Spleen (tissue), 11 donors: ENCODE measurements around the gene TPO. TPM values are rescaled to one million over a fixed set of nuclear protein-coding genes. Genes with fewer than 3 reads are reported as not detected.
A peak's percentile ranks its signal among the peaks of the same experiment; 100 is the strongest.

ENCODE experiments used
- DNase-seq: peaks from one replicate; pipeline ENCODE4 v3.0.0-alpha.2; 2020
- H3K27ac ChIP-seq, 8 donors: fragments of 200-600 bp; sonication (generic) in 7 of 8; 1 replicate in 4 of 8; 2 replicates in 4 of 8; pipeline versions ENCODE4 v1.5.0 to v1.8.0; 2016 to 2021; ENCODE audit warnings: inconsistent platforms in 4 of 8, mild to moderate bottlenecking in 4 of 8, moderate library complexity in 1 of 8
- H3K27me3 ChIP-seq, 7 donors: fragments of 200-600 bp; sonication (generic) in 6 of 7; replicated peaks in 1 of 7; 1 replicate in 4 of 7; 2 replicates in 3 of 7; pipeline versions ENCODE4 v1.5.0 to v1.8.0; 2016 to 2021; ENCODE audit warnings: inconsistent platforms in 3 of 7, mild to moderate bottlenecking in 1 of 7
- H3K36me3 ChIP-seq, 6 donors: fragments of 200-600 bp; sonication (generic) in 5 of 6; 1 replicate in 4 of 6; 2 replicates in 2 of 6; pipeline versions ENCODE4 v1.5.0 to v1.8.0; 2016 to 2021; ENCODE audit warnings: inconsistent platforms in 2 of 6
- H3K4me1 ChIP-seq, 6 donors: fragments of 200-600 bp; sonication (generic) in 5 of 6; 1 replicate in 3 of 6; 2 replicates in 3 of 6; pipeline versions ENCODE4 v1.5.0 to v1.8.0; 2016 to 2021; ENCODE audit warnings: inconsistent platforms in 3 of 6
- H3K4me3 ChIP-seq, 8 donors: fragments of 200-600 bp; sonication (generic) in 7 of 8; 1 replicate in 4 of 8; 2 replicates in 4 of 8; pipeline versions ENCODE4 v1.5.0 to v1.8.0; 2016 to 2021; ENCODE audit warnings: inconsistent platforms in 4 of 8, mild to moderate bottlenecking in 4 of 8, moderate library complexity in 2 of 8
- H3K9me3 ChIP-seq, 8 donors: fragments of 200-600 bp; sonication (generic) in 7 of 8; 1 replicate in 4 of 8; 2 replicates in 4 of 8; pipeline versions ENCODE4 v1.5.0 to v1.8.0; 2016 to 2021; ENCODE audit warnings: inconsistent platforms in 4 of 8
- CTCF ChIP-seq, 11 experiments: fragments of 200-600 bp in 7 of 11; fragments of 450-650 bp in 4 of 11; sonication (generic) in 4 of 11; IDR thresholded peaks in 8 of 11; conservative IDR thresholded peaks in 3 of 11; 1 replicate in 7 of 11; 2 replicates in 4 of 11; pipeline versions ENCODE4 v1.4.0 to v1.8.0; 2016 to 2021; ENCODE audit warnings: antibody characterized with exemption in 11 of 11, inconsistent platforms in 4 of 11, mild to moderate bottlenecking in 1 of 11
- POLR2A ChIP-seq, 3 donors: fragments of 450-650 bp; IDR thresholded peaks; one replicate each; pipeline ENCODE4 v1.5.1; 2017; ENCODE audit warnings: antibody characterized with exemption in 3 of 3, mild to moderate bottlenecking in 1 of 3
- POLR2AphosphoS5 ChIP-seq, 3 donors: sonication (generic); formaldehyde crosslinking; IDR thresholded peaks; one replicate each; pipeline ENCODE4 v1.5.1; 2017; ENCODE audit warnings: antibody characterized with exemption in 3 of 3
- WGBS, 5 donors: extraction: QIAGEN DNeasy Blood & Tissue Kit in 3 of 5; methylation state at CpG; one replicate each; pipeline versions ENCODE4 v1.1.5 to v1.1.7; 2013 to 2018; 5-methylcytosine and 5-hydroxymethylcytosine counted together
- intact Hi-C: fragments of 100-400 bp; cut with DNase I; formaldehyde crosslinking; loops from one replicate; pipeline ENCODE4 v1.15.0; 2023; ENCODE audit warnings: low total_unique reads
- polyA plus RNA-seq, 3 donors: library from polyadenylated mRNA; stranded (reverse); fragments of 200-250 nt; gene quantifications; one replicate each; pipeline ENCODE4 v1.2.1, GENCODE V29; 2013
- total RNA-seq, 7 donors: library from RNA; depleted of rRNA in 3 of 7; stranded (reverse); fragments of >200 nt in 3 of 7; fragmentation: NEBNext Ultra II Directional in 4 of 7; extraction: Animal tissue kit (Norgen Biotek cat#: 25700) in 4 of 7; gene quantifications; one replicate each; pipeline versions ENCODE4 v1.1.0 to v1.2.1, GENCODE V29; 2016 to 2021
- donor health status: healthy with polysubstance abuse.
- donor health status: DM: no; HTN: no; CAD: no; lungs with moderate emphysema.
- donor health status: DM: no; HTN: no; CAD: no.
- donor health status: Bipolar disorder and iron deficiency.
- donor health status: healthy.
- donor health status: DM: no; HTN: no; CAD: no.
- donor health status: DM: yes; HTN: yes; CAD: no.

Gene TPO
- total and polyA plus RNA-seq, 10 donors, result 14.4 to 127 (median 49.0) TPM

- whole genome bisulfite sequencing, 5 donors, result 87 to 91% (median 90%) methylated on average over 25 to 26 of the region's 26 CpGs
- Histone ChIP-seq H3K27ac (peak overlapping the region in 3 of 8 donors; percentile 4 to 33 (median 14)), H3K4me1 (peaks cover 0 to 29% (median 12%) of the 10 kb centered on the region in 6 donors), H3K27me3 (no peaks in the 10 kb centered on the region), H3K9me3 (peaks cover 0 to 2% (median 0%) of the 10 kb centered on the region in 8 donors), H3K4me3 (no peak overlapping the region), H3K36me3 (peaks cover 0 to 13% (median 0%) of the 10 kb centered on the region in 6 donors)
- intact Hi-C loops, result no loop called here
- TF ChIP-seq POLR2AphosphoS5 (IDR thresholded peaks at IDR 0.05) (no peak), CTCF (IDR thresholded peaks at IDR 0.05 in 8 of 11, conservative IDR thresholded peaks at IDR 0.05 in 3 of 11) (no peak), POLR2A (IDR thresholded peaks at IDR 0.05) (no peak)
- DNase-seq, result no peak
Measured at GRCh38 chr2:1521878-1522830, 108.9 kb downstream of the TPO start.

DNA sequence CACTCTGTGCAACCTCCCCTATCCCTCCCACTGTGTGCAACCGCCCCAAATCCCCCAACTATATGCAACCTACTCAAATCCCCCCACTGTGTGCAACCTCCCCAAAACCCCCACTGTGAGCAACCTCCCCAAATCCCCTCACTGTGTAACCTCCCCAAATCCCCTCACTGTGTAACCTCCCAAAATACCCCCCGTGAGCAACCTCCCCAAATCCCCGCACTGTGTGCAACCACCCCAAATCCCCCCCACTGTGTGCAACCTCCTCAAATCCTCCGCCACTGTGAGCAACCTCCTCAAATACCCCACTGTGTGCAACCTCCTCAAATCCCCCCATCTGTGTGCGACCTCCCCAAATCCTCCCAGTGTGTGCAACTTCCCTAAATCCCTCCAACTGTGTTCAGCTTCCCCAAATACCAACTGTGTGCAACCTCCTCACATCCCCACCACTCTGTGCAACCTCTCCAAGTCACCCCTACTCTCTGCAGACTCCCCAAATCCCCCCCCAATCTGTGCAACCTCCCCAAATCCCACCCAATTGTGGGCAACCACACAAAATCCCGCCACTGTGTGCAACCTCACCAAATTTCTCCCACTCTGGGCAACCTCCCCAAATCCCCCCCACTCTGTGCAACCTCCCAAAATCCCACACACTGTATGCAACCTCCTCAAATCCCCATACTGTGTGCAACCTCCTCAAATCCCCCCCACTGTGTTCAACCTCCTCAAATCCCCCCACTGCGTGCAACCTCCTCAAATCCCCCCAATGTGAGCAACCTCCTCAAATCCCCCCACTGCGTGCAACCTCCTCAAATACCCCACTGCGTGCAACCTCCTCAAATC lies 114.1 kb downstream of the TPO start:
- no peak overlapping the region for H3K27ac ChIP-seq
- peaks cover 0 to 10% (median 0%) of the 10 kb centered on the region in 8 donors for H3K9me3 ChIP-seq
- 78 to 92% (median 88%) methylated on average over 9 of the region's 9 CpGs for WGBS, 5 donors
- no peaks in the 10 kb centered on the region for H3K36me3 ChIP-seq
- TF ChIP-seq CTCF (IDR thresholded peaks at IDR 0.05 in 8 of 11, conservative IDR thresholded peaks at IDR 0.05 in 3 of 11) (no peak), POLR2AphosphoS5 (IDR thresholded peaks at IDR 0.05) (no peak), POLR2A (IDR thresholded peaks at IDR 0.05) (no peak)
- intact Hi-C loops, result no loop called here
- H3K4me1 ChIP-seq, result no peaks in the 10 kb centered on the region
- DNase-seq, result no peak
- no peaks in the 10 kb centered on the region for H3K27me3 ChIP-seq
- no peak overlapping the region for H3K4me3 ChIP-seq

DNA sequence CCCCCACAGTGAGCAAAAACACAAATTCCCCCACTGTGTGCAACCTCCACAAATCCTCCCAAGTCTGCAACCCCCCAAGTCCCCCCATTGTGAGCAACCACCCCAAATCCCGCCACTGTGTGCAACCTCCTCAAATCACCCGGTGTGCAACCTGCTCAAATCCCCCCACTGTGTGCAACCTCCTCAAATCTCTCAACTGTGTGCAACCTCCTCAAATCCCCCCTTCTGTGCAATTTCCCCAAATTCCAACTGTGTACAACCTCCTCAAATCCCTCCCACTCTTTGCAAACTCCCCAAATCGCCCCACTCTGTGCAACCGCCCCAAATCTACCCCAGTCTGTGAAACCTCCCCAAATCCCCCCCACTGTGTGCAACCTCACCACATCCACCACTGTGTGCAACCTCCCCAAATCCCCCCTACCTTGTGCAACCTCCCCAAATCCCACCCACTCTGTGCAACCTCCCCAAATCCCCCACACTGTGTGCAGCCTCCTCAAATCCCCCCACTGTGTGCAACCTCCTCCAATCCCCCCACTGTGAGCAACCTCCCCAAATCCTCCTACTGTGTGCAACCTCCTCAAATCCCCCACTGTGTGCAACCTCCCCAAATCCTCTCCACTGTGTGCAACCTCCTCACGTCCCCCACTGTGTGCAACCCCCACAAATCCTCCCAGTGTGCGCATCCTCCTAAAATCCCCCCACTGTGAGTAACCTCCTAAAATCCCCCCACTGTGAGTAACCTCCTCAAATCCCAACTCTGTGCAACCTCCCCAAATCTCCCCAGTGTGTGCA lies 115.2 kb downstream of the TPO start:
- H3K4me3 ChIP-seq, result no peak overlapping the region
- no peaks in the 10 kb centered on the region for H3K36me3 ChIP-seq
- WGBS, 5 donors, result 76 to 91% (median 89%) methylated on average over 6 of the region's 6 CpGs
- intact Hi-C loops, result no loop called here
- no peaks in the 10 kb centered on the region for H3K27me3 ChIP-seq
- H3K4me1 ChIP-seq, result no peaks in the 10 kb centered on the region
- peaks cover 0 to 10% (median 0%) of the 10 kb centered on the region in 8 donors for H3K9me3 ChIP-seq
- no peak for DNase-seq
- no peak overlapping the region for H3K27ac ChIP-seq
- TF ChIP-seq POLR2AphosphoS5 (IDR thresholded peaks at IDR 0.05) (no peak), CTCF (IDR thresholded peaks at IDR 0.05 in 8 of 11, conservative IDR thresholded peaks at IDR 0.05 in 3 of 11) (no peak), POLR2A (IDR thresholded peaks at IDR 0.05) (no peak)
